GM23338 (cell line): Measurements from ENCODE around the gene RIN3. TPM values are rescaled to one million over a fixed set of nuclear protein-coding genes. Genes with fewer than 3 reads are reported as not detected.

Experiments
- ATAC-seq: fragments of 200-7000 bp; cut with Tn5 transposase; 3 replicates; pipeline ENCODE4 v1.9.1; 2020
- DNase-seq: peaks from one replicate; pipeline ENCODE4 v3.0.0-alpha.2; 2015; ENCODE audit warnings: low spot score
- H2AFZ ChIP-seq: fragments of 200-600 bp; sonication (generic); 2 replicates; pipeline ENCODE4 v1.8.0; 2016; ENCODE audit warnings: antibody characterized with exemption, mild to moderate bottlenecking, moderate library complexity
- H3F3A ChIP-seq: fragments of 200-600 bp; sonication (generic); replicated peaks from 2 replicates; pipeline ENCODE4 v1.8.0; 2017; ENCODE audit warnings: antibody characterized with exemption, mixed run types, low read depth
- H3K27ac ChIP-seq: fragments of 200-600 bp; sonication (generic); 2 replicates; pipeline ENCODE4 v1.6.1; 2016; ENCODE audit warnings: low read depth
- H3K27me3 ChIP-seq: fragments of 200-600 bp; sonication (generic); 2 replicates; pipeline ENCODE4 v1.8.0; 2016; ENCODE audit warnings: mild to moderate bottlenecking, mixed run types, moderate library complexity; ENCODE audit not compliant: insufficient read depth
- H3K36me3 ChIP-seq: fragments of 200-600 bp; sonication (generic); 2 replicates; pipeline ENCODE4 v1.8.0; 2016; ENCODE audit warnings: mild to moderate bottlenecking; ENCODE audit not compliant: insufficient read depth
- H3K4me1 ChIP-seq: fragments of 200-600 bp; sonication (generic); 2 replicates; pipeline ENCODE4 v1.8.0; 2016; ENCODE audit warnings: mild to moderate bottlenecking, moderate library complexity; ENCODE audit not compliant: insufficient read depth
- H3K4me2 ChIP-seq: fragments of 200-600 bp; sonication (generic); 2 replicates; pipeline ENCODE4 v1.7.1; 2017; ENCODE audit warnings: mixed run types
- H3K4me3 ChIP-seq: fragments of 200-600 bp; sonication (generic); 2 replicates; pipeline ENCODE4 v1.6.1; 2016; ENCODE audit warnings: mixed run types
- H3K79me2 ChIP-seq: fragments of 200-600 bp; sonication (generic); replicated peaks from 2 replicates; pipeline ENCODE4 v1.8.0; 2017; ENCODE audit warnings: mild to moderate bottlenecking; ENCODE audit not compliant: insufficient read depth
- H3K9me2 ChIP-seq: fragments of 200-600 bp; sonication (generic); 2 replicates; pipeline ENCODE4 v1.8.0; 2017; ENCODE audit not compliant: insufficient read depth
- H4K20me1 ChIP-seq: fragments of 200-600 bp; sonication (generic); replicated peaks from 2 replicates; pipeline ENCODE4 v1.8.0; 2017; ENCODE audit warnings: mild to moderate bottlenecking; ENCODE audit not compliant: insufficient read depth
- H3K27ac Mint-ChIP-seq: 2 replicates; pipeline ENCODE4 v1.8.0; 2020; ENCODE audit warnings: inconsistent platforms, mild to moderate bottlenecking, moderate library complexity, mixed read lengths
- H3K27me3 Mint-ChIP-seq: 3 replicates; pipeline ENCODE4 v1.8.0; 2022; ENCODE audit warnings: low read depth, mild to moderate bottlenecking, moderate library complexity, mixed read lengths, inconsistent platforms; ENCODE audit not compliant: insufficient read depth, poor library complexity
- H3K36me3 Mint-ChIP-seq: 3 replicates; pipeline ENCODE4 v1.8.0; 2021; ENCODE audit warnings: low read depth, mild to moderate bottlenecking, inconsistent platforms, moderate library complexity, mixed read lengths
- H3K4me1 Mint-ChIP-seq: 3 replicates; pipeline ENCODE4 v1.8.0; 2020; ENCODE audit warnings: mild to moderate bottlenecking, inconsistent platforms, mixed read lengths
- H3K4me3 Mint-ChIP-seq: 3 replicates; pipeline ENCODE4 v1.8.0; 2021; ENCODE audit warnings: moderate library complexity, mild to moderate bottlenecking, inconsistent platforms, mixed read lengths
- H3K9me3 Mint-ChIP-seq: 3 replicates; pipeline ENCODE4 v1.8.0; 2020; ENCODE audit warnings: moderate library complexity, mild to moderate bottlenecking, inconsistent platforms, mixed read lengths
- CREB1 ChIP-seq: fragments of 250-450 bp; sonication (Bioruptor Pico); IDR thresholded peaks from 2 replicates; pipeline ENCODE4 v1.5.0; 2020; ENCODE audit warnings: low read depth, mild to moderate bottlenecking, moderate library complexity
- EZH2 ChIP-seq: fragments of 200-600 bp; sonication (generic); IDR thresholded peaks from one replicate; pipeline ENCODE4 v1.8.0; 2017; ENCODE audit warnings: antibody characterized with exemption, mild to moderate bottlenecking, low read depth; ENCODE audit not compliant: unreplicated experiment
- JUNB ChIP-seq: IDR thresholded peaks from one replicate; pipeline ENCODE4 v1.6.1; 2016; ENCODE audit warnings: antibody characterized with exemption; ENCODE audit not compliant: unreplicated experiment
- NANOG ChIP-seq: IDR thresholded peaks from 2 replicates; pipeline ENCODE4 v1.6.1; 2016; ENCODE audit warnings: antibody characterized with exemption, borderline replicate concordance
- REST ChIP-seq: IDR thresholded peaks from one replicate; pipeline ENCODE4 v1.6.1; 2018; ENCODE audit warnings: antibody characterized with exemption; ENCODE audit not compliant: unreplicated experiment
- STAT1 ChIP-seq: IDR thresholded peaks from one replicate; pipeline ENCODE4 v1.6.1; 2016; ENCODE audit warnings: antibody characterized with exemption; ENCODE audit not compliant: unreplicated experiment
- ZNF114 ChIP-seq: fragments of 250-450 bp; sonication (Bioruptor Pico); IDR thresholded peaks from 2 replicates; pipeline ENCODE4 v1.5.0; 2020; ENCODE audit warnings: mild to moderate bottlenecking, moderate library complexity
- polyA plus RNA-seq: library from polyadenylated mRNA; unstranded; fragments of >200 nt; fragmentation: Nextera tagmentation; extraction: Ambion mirVana; gene quantifications from 2 replicates; pipeline ENCODE4 v1.2.1, GENCODE V29; 2016
- total RNA-seq: library from RNA; depleted of rRNA; stranded (reverse); fragments of >200 nt; shearing (Covaris generic); gene quantifications from 2 replicates; pipeline ENCODE4 v1.2.3, GENCODE V29; 2014
- TF ChIP-seq, protein P1 (sequence below), 2 experiments: fragments of 200-600 bp in 1 of 2; sonication (generic) in 1 of 2; conservative IDR thresholded peaks; 2 replicates each; pipeline versions ENCODE4 v1.5.1 to v1.6.1; 2016 to 2017; ENCODE audit warnings: antibody characterized with exemption in 2 of 2, low read depth in 2 of 2, mild to moderate bottlenecking in 2 of 2, moderate library complexity in 1 of 2
- TF ChIP-seq, protein P2 (sequence below): fragments of 250-450 bp; sonication (Bioruptor Pico); IDR thresholded peaks from 2 replicates; pipeline ENCODE4 v1.5.0; 2020; ENCODE audit warnings: mild to moderate bottlenecking, moderate library complexity

The RIN3 gene
- total and polyA plus RNA-seq, 2 experiments from 2014 or later = 0.97 to 1.5 TPM

GRCh38 chr14:92637864-92638263 lies 124.3 kb downstream of the RIN3 start:
- peaks cover 1% of the 10 kb centered on the region for H3K27me3 Mint-ChIP-seq
- no peaks in the 10 kb centered on the region for H3K9me3 Mint-ChIP-seq
- H3K27ac Mint-ChIP-seq = no peak overlapping the region; the same call in 1 of the 2 replicates

More at GRCh38 chr14:92637864-92638263, 124.3 kb downstream of the RIN3 start:
- Histone ChIP-seq H2AFZ (no peak overlapping the region), H3K4me1 (no peaks in the 10 kb centered on the region), H3K9me2 (no peaks in the 10 kb centered on the region), H3K4me3 (no peak overlapping the region), H4K20me1 (no peaks in the 10 kb centered on the region), H3K79me2 (no peaks in the 10 kb centered on the region), H3K4me2 (no peak overlapping the region), H3K36me3 (no peaks in the 10 kb centered on the region), H3K27ac (no peak overlapping the region), H3K27me3 (no peaks in the 10 kb centered on the region), H3F3A (no peaks in the 10 kb centered on the region)
- no peak for DNase-seq
- Mint-ChIP-seq H3K36me3 (no peaks in the 10 kb centered on the region), H3K4me3 (no peak overlapping the region), H3K4me1 (no peaks in the 10 kb centered on the region)
- no peak for ATAC-seq
- TF ChIP-seq JUNB (no peak), EZH2 (no peak), NANOG (no peak), STAT1 (no peak), REST (no peak), ZNF114 (CRISPR knock-in tag) (no peak), CREB1 (CRISPR knock-in tag) (no peak)
- TF ChIP-seq, protein P1, sequence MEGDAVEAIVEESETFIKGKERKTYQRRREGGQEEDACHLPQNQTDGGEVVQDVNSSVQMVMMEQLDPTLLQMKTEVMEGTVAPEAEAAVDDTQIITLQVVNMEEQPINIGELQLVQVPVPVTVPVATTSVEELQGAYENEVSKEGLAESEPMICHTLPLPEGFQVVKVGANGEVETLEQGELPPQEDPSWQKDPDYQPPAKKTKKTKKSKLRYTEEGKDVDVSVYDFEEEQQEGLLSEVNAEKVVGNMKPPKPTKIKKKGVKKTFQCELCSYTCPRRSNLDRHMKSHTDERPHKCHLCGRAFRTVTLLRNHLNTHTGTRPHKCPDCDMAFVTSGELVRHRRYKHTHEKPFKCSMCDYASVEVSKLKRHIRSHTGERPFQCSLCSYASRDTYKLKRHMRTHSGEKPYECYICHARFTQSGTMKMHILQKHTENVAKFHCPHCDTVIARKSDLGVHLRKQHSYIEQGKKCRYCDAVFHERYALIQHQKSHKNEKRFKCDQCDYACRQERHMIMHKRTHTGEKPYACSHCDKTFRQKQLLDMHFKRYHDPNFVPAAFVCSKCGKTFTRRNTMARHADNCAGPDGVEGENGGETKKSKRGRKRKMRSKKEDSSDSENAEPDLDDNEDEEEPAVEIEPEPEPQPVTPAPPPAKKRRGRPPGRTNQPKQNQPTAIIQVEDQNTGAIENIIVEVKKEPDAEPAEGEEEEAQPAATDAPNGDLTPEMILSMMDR (conservative IDR thresholded peaks at IDR 0.05; ENCODE audit: low read depth in 2 of 2) = no peak
- TF ChIP-seq, protein P2, sequence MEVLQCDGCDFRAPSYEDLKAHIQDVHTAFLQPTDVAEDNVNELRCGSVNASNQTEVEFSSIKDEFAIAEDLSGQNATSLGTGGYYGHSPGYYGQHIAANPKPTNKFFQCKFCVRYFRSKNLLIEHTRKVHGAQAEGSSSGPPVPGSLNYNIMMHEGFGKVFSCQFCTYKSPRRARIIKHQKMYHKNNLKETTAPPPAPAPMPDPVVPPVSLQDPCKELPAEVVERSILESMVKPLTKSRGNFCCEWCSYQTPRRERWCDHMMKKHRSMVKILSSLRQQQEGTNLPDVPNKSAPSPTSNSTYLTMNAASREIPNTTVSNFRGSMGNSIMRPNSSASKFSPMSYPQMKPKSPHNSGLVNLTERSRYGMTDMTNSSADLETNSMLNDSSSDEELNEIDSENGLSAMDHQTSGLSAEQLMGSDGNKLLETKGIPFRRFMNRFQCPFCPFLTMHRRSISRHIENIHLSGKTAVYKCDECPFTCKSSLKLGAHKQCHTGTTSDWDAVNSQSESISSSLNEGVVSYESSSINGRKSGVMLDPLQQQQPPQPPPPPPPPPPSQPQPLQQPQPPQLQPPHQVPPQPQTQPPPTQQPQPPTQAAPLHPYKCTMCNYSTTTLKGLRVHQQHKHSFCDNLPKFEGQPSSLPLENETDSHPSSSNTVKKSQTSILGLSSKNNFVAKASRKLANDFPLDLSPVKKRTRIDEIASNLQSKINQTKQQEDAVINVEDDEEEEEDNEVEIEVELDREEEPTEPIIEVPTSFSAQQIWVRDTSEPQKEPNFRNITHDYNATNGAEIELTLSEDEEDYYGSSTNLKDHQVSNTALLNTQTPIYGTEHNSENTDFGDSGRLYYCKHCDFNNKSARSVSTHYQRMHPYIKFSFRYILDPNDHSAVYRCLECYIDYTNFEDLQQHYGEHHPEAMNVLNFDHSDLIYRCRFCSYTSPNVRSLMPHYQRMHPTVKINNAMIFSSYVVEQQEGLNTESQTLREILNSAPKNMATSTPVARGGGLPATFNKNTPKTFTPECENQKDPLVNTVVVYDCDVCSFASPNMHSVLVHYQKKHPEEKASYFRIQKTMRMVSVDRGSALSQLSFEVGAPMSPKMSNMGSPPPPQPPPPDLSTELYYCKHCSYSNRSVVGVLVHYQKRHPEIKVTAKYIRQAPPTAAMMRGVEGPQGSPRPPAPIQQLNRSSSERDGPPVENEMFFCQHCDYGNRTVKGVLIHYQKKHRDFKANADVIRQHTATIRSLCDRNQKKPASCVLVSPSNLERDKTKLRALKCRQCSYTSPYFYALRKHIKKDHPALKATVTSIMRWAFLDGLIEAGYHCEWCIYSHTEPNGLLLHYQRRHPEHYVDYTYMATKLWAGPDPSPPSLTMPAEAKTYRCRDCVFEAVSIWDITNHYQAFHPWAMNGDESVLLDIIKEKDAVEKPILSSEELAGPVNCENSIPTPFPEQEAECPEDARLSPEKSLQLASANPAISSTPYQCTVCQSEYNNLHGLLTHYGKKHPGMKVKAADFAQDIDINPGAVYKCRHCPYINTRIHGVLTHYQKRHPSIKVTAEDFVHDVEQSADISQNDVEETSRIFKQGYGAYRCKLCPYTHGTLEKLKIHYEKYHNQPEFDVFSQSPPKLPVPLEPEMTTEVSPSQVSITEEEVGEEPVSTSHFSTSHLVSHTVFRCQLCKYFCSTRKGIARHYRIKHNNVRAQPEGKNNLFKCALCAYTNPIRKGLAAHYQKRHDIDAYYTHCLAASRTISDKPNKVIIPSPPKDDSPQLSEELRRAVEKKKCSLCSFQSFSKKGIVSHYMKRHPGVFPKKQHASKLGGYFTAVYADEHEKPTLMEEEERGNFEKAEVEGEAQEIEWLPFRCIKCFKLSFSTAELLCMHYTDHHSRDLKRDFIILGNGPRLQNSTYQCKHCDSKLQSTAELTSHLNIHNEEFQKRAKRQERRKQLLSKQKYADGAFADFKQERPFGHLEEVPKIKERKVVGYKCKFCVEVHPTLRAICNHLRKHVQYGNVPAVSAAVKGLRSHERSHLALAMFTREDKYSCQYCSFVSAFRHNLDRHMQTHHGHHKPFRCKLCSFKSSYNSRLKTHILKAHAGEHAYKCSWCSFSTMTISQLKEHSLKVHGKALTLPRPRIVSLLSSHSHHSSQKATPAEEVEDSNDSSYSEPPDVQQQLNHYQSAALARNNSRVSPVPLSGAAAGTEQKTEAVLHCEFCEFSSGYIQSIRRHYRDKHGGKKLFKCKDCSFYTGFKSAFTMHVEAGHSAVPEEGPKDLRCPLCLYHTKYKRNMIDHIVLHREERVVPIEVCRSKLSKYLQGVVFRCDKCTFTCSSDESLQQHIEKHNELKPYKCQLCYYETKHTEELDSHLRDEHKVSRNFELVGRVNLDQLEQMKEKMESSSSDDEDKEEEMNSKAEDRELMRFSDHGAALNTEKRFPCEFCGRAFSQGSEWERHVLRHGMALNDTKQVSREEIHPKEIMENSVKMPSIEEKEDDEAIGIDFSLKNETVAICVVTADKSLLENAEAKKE (CRISPR knock-in tag) = no peak
